Loucy (cell line): Measurements from ENCODE around the gene PSG7.
"Not testable (repeated sequence)": the region's sequence is repeated elsewhere in the genome, so short reads cannot be mapped to it uniquely, and the experiment has no call there.

Experiments used
- H2AFZ ChIP-seq: fragments of 200-600 bp; sonication (generic); 2 replicates; pipeline ENCODE4 v1.6.0; 2016; ENCODE audit warnings: antibody characterized with exemption, mild to moderate bottlenecking, low read length, moderate library complexity
- H3F3A ChIP-seq: fragments of 200-600 bp; 2 replicates; pipeline ENCODE4 v1.6.0; 2016; ENCODE audit warnings: antibody characterized with exemption, low read depth, mild to moderate bottlenecking
- H3K27me3 ChIP-seq: fragments of 200-600 bp; sonication (generic); 2 replicates; pipeline ENCODE4 v1.6.1; 2014; ENCODE audit warnings: low read length, mild to moderate bottlenecking; ENCODE audit not compliant: insufficient read depth, poor library complexity, severe bottlenecking
- H3K36me3 ChIP-seq: fragments of 200-600 bp; sonication (generic); 2 replicates; pipeline ENCODE4 v1.6.1; 2016; ENCODE audit warnings: low read length; ENCODE audit not compliant: insufficient read depth
- H3K4me1 ChIP-seq: fragments of 200-600 bp; sonication (generic); 2 replicates; pipeline ENCODE4 v1.5.1; 2014; ENCODE audit warnings: low read length, mild to moderate bottlenecking; ENCODE audit not compliant: insufficient read depth, poor library complexity, severe bottlenecking
- H3K4me2 ChIP-seq: fragments of 200-600 bp; sonication (generic); 2 replicates; pipeline ENCODE4 v1.6.0; 2014; ENCODE audit warnings: antibody characterized with exemption, low read length, low read depth, mild to moderate bottlenecking; ENCODE audit not compliant: poor library complexity, severe bottlenecking
- H3K4me3 ChIP-seq: fragments of 200-600 bp; sonication (generic); 2 replicates; pipeline ENCODE4 v1.5.1; 2014; ENCODE audit warnings: low read length, mild to moderate bottlenecking, mixed read lengths; ENCODE audit not compliant: poor library complexity, severe bottlenecking
- H3K79me2 ChIP-seq: fragments of 200-600 bp; sonication (generic); 2 replicates; pipeline ENCODE4 v1.6.1; 2014; ENCODE audit warnings: low read length; ENCODE audit not compliant: insufficient read depth
- H3K9ac ChIP-seq: fragments of 200-600 bp; sonication (generic); 2 replicates; pipeline ENCODE4 v1.6.0; 2014; ENCODE audit warnings: mild to moderate bottlenecking, low read depth, low read length, moderate library complexity; ENCODE audit not compliant: poor library complexity, severe bottlenecking
- H3K9me2 ChIP-seq: fragments of 200-600 bp; sonication (generic); replicated peaks from 2 replicates; pipeline ENCODE4 v1.6.1; 2016; ENCODE audit warnings: low read depth, low read length, mixed read lengths
- H3K9me3 ChIP-seq: fragments of 200-600 bp; sonication (generic); 2 replicates; pipeline ENCODE4 v1.6.1; 2014; ENCODE audit warnings: mild to moderate bottlenecking, antibody characterized with exemption, low read length, low read depth; ENCODE audit not compliant: insufficient read depth
- H4K20me1 ChIP-seq: fragments of 200-600 bp; sonication (generic); 2 replicates; pipeline ENCODE4 v1.6.0; 2014; ENCODE audit warnings: antibody characterized with exemption, low read length, mild to moderate bottlenecking; ENCODE audit not compliant: insufficient read depth, poor library complexity, severe bottlenecking
- EZH2phosphoT487 ChIP-seq: fragments of 200-600 bp; IDR thresholded peaks from 2 replicates; pipeline ENCODE4 v1.6.1; 2018; ENCODE audit warnings: antibody characterized with exemption, mild to moderate bottlenecking, moderate library complexity, borderline replicate concordance
- TF ChIP-seq, protein P1 (sequence below): fragments of 200-600 bp; sonication (generic); conservative IDR thresholded peaks from 2 replicates; pipeline ENCODE4 v1.5.1; 2014; ENCODE audit warnings: mild to moderate bottlenecking, antibody characterized with exemption, low read length

The PSG7 gene

DNA sequence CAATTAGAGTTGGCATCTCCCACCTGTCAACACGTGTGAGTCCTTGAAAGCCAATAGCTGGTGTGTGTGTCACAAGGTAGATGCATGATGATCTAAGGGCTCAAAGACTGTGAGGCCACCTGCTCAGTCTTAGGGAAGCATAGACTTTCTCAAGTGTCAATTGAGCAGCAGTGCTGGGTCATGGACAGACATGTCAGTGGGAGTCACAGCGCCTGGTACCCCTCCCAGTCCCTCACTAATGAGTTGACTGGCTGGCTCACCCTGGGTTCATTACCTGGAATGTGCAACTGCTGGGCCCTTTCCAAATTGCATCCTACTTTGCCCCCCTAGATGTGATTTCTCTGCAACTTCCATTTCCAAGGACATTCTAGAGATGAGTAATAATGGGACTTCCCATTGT is 10.2 kb downstream of the PSG7 start:
- no peaks in the 10 kb centered on the region for H3K27me3 ChIP-seq
- H3K4me1 ChIP-seq = no peaks in the 10 kb centered on the region
- no peaks in the 10 kb centered on the region for H3K79me2 ChIP-seq
- no peak overlapping the region for H3K4me3 ChIP-seq
- no peak overlapping the region for H3K9ac ChIP-seq
- no peak overlapping the region for H3K4me2 ChIP-seq
- H2AFZ ChIP-seq = no peak overlapping the region
- H3K9me3 ChIP-seq = no peaks in the 10 kb centered on the region
- H3F3A ChIP-seq = no peaks in the 10 kb centered on the region
- TF ChIP-seq, protein P1, sequence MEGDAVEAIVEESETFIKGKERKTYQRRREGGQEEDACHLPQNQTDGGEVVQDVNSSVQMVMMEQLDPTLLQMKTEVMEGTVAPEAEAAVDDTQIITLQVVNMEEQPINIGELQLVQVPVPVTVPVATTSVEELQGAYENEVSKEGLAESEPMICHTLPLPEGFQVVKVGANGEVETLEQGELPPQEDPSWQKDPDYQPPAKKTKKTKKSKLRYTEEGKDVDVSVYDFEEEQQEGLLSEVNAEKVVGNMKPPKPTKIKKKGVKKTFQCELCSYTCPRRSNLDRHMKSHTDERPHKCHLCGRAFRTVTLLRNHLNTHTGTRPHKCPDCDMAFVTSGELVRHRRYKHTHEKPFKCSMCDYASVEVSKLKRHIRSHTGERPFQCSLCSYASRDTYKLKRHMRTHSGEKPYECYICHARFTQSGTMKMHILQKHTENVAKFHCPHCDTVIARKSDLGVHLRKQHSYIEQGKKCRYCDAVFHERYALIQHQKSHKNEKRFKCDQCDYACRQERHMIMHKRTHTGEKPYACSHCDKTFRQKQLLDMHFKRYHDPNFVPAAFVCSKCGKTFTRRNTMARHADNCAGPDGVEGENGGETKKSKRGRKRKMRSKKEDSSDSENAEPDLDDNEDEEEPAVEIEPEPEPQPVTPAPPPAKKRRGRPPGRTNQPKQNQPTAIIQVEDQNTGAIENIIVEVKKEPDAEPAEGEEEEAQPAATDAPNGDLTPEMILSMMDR = no peak
- TF ChIP-seq EZH2phosphoT487 = no peak
- no peaks in the 10 kb centered on the region for H3K9me2 ChIP-seq
- no peaks in the 10 kb centered on the region for H4K20me1 ChIP-seq
- H3K36me3 ChIP-seq = no peaks in the 10 kb centered on the region

DNA sequence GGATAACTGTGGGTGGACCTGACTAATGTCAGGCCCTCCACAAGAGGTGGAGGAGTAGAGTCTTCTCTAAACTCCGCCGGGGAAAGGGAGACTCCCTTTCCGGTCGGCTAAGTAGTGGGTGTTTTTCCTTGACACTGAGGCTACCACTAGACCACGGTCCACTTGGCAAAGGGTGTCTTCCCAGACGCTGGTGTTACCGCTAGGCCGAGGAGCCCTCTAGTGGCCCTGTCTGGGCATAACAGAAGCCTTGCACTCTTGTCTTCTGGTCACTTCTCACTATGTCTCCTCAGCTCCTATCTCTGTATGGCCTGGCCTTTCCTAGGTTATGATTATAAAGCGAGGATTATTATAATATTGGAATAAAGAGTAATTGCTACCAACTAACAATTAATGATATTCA is 13.9 kb downstream of the PSG7 start:
- not testable (repeated sequence) for H3K4me3 ChIP-seq, H3K9me2 ChIP-seq, H3K79me2 ChIP-seq, H4K20me1 ChIP-seq, H3K4me2 ChIP-seq, H2AFZ ChIP-seq, H3K9ac ChIP-seq, H3F3A ChIP-seq, H3K9me3 ChIP-seq, H3K4me1 ChIP-seq, H3K36me3 ChIP-seq, H3K27me3 ChIP-seq
- TF ChIP-seq, protein P1 = peak; percentile 59

DNA sequence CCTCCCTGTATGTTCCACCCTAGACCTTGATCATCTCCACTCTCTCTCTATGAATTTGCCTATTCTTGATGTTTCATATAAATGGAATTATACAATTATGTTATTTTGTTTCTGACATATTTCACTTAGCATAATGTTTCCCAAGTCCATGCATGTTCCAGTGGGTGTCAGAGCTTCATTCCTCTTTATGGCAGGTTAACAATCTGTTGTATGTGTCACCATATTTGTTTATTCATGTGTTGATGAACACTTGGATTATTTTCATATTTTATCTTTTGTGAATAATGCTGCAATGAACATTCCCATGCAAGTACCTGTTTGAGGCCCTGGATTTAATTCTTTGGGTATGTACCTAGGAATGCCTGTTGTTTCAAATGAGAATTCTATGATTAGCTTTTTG is 16.0 kb downstream of the PSG7 start:
- H3K36me3 ChIP-seq, H3K79me2 ChIP-seq: not testable (repeated sequence)

DNA sequence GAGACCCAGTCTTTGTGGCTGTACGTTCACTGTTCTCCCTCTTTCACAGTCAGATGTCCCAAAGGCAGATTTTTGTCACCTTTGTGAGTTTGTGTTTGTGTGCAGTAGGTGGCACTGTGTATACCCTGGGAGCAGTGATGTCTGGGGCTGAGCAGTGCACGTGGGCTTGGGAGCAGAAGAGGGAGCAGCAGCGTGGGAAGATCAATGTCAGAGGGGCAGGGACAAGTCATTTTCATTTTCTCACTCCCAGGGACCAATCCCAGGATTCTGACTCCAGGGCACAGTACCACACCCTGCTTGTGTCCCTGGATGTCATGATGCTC is 17.3 kb downstream of the PSG7 start:
- H3K27me3 ChIP-seq = no peaks in the 10 kb centered on the region
- no peaks in the 10 kb centered on the region for H3K79me2 ChIP-seq
- no peak overlapping the region for H3K4me2 ChIP-seq
- no peak overlapping the region for H3K4me3 ChIP-seq
- no peaks in the 10 kb centered on the region for H3K9me2 ChIP-seq
- H3K36me3 ChIP-seq = no peaks in the 10 kb centered on the region
- no peaks in the 10 kb centered on the region for H3K9me3 ChIP-seq
- no peak overlapping the region for H3K9ac ChIP-seq
- no peaks in the 10 kb centered on the region for H3K4me1 ChIP-seq
- H4K20me1 ChIP-seq = no peaks in the 10 kb centered on the region
- H3F3A ChIP-seq = no peaks in the 10 kb centered on the region
- TF ChIP-seq EZH2phosphoT487 = no peak
- TF ChIP-seq, protein P1 = peak; percentile 11; the same call in 1 of the 2 replicates
- H2AFZ ChIP-seq = no peak overlapping the region

More for the DNA sequence above, 16.0 kb downstream of the PSG7 start:
- H3K9me3 ChIP-seq, H3K4me1 ChIP-seq, H3K9me2 ChIP-seq, H2AFZ ChIP-seq, H3F3A ChIP-seq, H3K4me2 ChIP-seq, H4K20me1 ChIP-seq, H3K27me3 ChIP-seq, H3K9ac ChIP-seq, H3K4me3 ChIP-seq: not testable (repeated sequence)
